ENCODE data around the gene CPNE6. TPM values are rescaled to one million over a fixed set of nuclear protein-coding genes. Genes with fewer than 3 reads are reported as not detected.

The CPNE6 gene
- total and polyA plus RNA-seq, 2 of the 13 experiments (the other 11 are each of a cell fraction or from before 2014, with no cell fraction given): not detected

GRCh38 chr14:24052656-24053547 is 18.5 kb upstream of the CPNE6 start (continued):
- no peak for TF ChIP-seq DBP (CRISPR knock-in tag; IDR thresholded peaks at IDR 0.05; ENCODE audit: not compliant biosample characterization)
- no peak for TF ChIP-seq STAG1 (CRISPR knock-in tag; IDR thresholded peaks at IDR 0.05)
- TF ChIP-seq ZBTB4 (CRISPR knock-in tag; IDR thresholded peaks at IDR 0.05; ENCODE audit: borderline replicate concordance): no peak
- peak; percentile 10; the same call in 1 of the 2 replicates for TF ChIP-seq ZNF30 (CRISPR knock-in tag; IDR thresholded peaks at IDR 0.05)
- TF ChIP-seq GZF1 (CRISPR knock-in tag; IDR thresholded peaks at IDR 0.05): peak; percentile 84; the same call in 1 of the 2 replicates
- no peak for TF ChIP-seq MAX (IDR thresholded peaks at IDR 0.05)
- no peak for TF ChIP-seq CBX5 (CRISPR knock-in tag; IDR thresholded peaks at IDR 0.05; ENCODE audit: borderline replicate concordance)
- peak; percentile 2; the same call in 1 of the 2 replicates for TF ChIP-seq ATAD3A (CRISPR knock-in tag; IDR thresholded peaks at IDR 0.05)
- 0 out of 2 replicates have a peak, but pooled peaks have one; percentile 23 for TF ChIP-seq ZNF275 (CRISPR knock-in tag; IDR thresholded peaks at IDR 0.05; ENCODE audit: borderline replicate concordance)
- no peak for TF ChIP-seq ZNF282 (IDR thresholded peaks at IDR 0.05; ENCODE audit: partially characterized antibody)
- TF ChIP-seq ZNF501 (CRISPR knock-in tag; IDR thresholded peaks at IDR 0.05): no peak
- TF ChIP-seq ZBTB7A (CRISPR knock-in tag; IDR thresholded peaks at IDR 0.05): peak; percentile 23; the same call in 1 of the 2 replicates
- no peak for TF ChIP-seq ZNF780A (CRISPR knock-in tag; IDR thresholded peaks at IDR 0.05)
- no peak for TF ChIP-seq SNAPC5 (CRISPR knock-in tag; IDR thresholded peaks at IDR 0.05; ENCODE audit: borderline replicate concordance)
- no peak for TF ChIP-seq ZNF597 (CRISPR knock-in tag; IDR thresholded peaks at IDR 0.05)
- no peak for TF ChIP-seq ZNF790 (CRISPR knock-in tag; IDR thresholded peaks at IDR 0.05; ENCODE audit: borderline replicate concordance)
- TF ChIP-seq ZFP41 (CRISPR knock-in tag; IDR thresholded peaks at IDR 0.05; ENCODE audit: borderline replicate concordance): 0 out of 2 replicates have a peak, but pooled peaks have one; percentile 20
- peak; percentile 61; the same call in 1 of the 2 replicates for TF ChIP-seq ZNF251 (CRISPR knock-in tag; IDR thresholded peaks at IDR 0.05)

Measured in HepG2 (cell line).